Prostate gland (tissue), 2 donors: ENCODE data around the gene AP4S1.

Source experiments
- POLR2AphosphoS5 ChIP-seq: sonication (generic); formaldehyde crosslinking; IDR thresholded peaks from one replicate; pipeline ENCODE4 v1.6.1; 2017; ENCODE audit warnings: antibody characterized with exemption
- TF ChIP-seq, protein P1 (sequence below), 4 experiments: fragments of 200-600 bp in 2 of 4; fragments of 450-650 bp in 2 of 4; sonication (generic) in 2 of 4; IDR thresholded peaks; 1 replicate in 3 of 4; 2 replicates in 1 of 4; pipeline ENCODE4 v1.5.1; 2016 to 2019; ENCODE audit warnings: antibody characterized with exemption in 4 of 4, mild to moderate bottlenecking in 2 of 4, moderate library complexity in 2 of 4

DNA sequence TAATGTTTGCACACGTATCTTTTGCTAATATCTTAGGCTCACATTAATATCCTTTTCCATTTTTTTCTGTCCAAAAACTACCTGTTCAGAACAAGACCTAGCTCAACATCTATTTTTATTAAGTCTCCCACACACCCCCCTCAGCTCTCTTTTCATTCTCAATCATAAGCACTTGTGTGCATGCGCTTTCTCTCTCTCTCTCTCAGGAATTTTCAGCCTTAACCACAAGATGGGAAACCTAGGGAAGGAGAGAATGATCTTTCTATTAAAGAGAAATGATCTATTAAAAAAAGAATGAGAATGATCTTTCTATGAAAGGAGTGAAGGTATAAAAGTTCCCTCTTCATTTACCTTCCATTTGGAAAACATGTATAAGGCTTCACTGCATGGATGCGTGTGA is 39.7 kb upstream of the AP4S1 start:
- no peak for TF ChIP-seq POLR2AphosphoS5
- TF ChIP-seq, protein P1, sequence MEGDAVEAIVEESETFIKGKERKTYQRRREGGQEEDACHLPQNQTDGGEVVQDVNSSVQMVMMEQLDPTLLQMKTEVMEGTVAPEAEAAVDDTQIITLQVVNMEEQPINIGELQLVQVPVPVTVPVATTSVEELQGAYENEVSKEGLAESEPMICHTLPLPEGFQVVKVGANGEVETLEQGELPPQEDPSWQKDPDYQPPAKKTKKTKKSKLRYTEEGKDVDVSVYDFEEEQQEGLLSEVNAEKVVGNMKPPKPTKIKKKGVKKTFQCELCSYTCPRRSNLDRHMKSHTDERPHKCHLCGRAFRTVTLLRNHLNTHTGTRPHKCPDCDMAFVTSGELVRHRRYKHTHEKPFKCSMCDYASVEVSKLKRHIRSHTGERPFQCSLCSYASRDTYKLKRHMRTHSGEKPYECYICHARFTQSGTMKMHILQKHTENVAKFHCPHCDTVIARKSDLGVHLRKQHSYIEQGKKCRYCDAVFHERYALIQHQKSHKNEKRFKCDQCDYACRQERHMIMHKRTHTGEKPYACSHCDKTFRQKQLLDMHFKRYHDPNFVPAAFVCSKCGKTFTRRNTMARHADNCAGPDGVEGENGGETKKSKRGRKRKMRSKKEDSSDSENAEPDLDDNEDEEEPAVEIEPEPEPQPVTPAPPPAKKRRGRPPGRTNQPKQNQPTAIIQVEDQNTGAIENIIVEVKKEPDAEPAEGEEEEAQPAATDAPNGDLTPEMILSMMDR (IDR thresholded peaks at IDR 0.05) = no peak
